ENCODE results near the gene OTULINL.
"Not testable (repeated sequence)": the region's sequence is repeated elsewhere in the genome, so short reads cannot be mapped to it uniquely, and the experiment has no call there.

The OTULINL gene

DNA sequence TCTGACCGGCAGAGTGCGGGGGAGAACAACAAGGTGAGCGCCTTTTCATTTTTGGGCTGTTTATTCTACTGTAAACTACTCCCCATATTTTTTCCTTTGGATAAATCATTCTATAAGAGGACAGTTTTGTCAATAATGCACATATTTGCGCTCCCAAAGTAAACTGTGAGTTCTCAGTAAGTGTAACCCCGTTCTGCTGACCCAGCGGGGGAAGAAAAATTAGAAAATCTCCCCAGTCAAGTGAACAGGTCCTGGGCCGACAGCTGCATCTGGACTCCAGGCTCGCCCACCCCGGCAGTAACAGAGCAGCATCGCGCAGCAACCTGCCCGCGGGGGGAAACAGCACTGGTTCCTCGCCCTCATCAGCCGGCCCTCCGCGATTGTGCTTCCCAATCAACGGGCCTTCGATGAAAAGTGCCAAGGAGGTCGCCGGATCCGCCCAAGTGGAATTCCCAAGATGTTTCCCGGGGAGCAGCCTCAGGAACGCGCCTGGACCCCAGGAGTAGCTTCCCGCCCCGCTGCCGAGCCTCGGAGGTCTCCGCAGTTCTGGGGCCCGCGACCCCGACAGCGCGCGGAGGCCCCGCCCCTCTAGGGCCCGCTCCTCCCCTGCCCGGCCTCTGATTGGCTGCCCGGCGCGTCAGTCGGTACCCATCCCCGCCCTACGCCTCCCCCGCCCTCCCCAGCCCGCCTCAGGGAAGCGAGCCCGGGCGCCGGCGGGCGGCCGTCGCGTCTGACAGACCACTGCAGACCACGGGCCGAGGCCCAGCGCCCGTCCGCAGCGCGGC, at the start of gene OTULINL:
Gene OTULINL, plus strand, starts transcription at position 687 of the 785 bp plus-strand sequence. CDS start 103 bp downstream, outside the sequence.
- DNase-seq, result peak; percentile 84

DNA sequence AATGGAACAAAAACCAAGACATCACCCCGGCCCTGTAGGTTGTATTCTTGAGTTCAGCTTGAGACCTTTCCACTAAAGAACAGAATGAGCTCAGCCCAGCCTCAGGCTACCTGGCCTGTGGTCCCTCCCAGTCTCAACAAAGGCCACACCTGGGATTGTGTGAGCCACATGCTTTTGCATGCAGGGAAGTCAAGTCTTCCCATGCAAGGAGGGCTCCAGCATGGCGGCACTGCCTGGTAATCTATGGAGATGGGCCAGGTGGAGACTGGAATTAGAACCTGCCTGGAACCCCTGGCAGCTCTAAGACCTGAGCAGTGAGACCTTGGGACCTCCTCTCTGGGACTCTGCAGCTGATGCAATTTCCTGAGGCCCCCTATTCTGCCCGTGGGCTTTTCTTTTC, 49.4 kb upstream of the OTULINL start:
- no peak for DNase-seq

DNA sequence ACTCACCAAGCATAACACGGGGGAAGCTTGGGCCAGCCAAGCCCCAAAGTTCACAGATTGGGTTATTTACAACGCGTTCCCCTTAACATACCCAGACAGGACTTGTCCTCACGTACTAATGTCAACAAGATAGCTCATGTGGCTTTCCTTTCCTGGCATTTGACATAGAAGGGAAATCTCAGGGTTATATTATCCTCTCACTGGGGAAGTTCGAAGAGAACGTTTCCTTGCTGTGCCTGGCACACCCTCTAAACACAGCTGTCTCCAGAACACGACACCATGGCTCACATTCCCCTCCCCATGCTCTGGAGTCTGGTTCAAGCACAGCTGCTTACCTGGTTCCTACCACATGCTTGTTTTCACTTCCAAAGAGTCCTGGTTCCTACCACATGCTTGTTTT, 46.8 kb upstream of the OTULINL start:
- DNase-seq, result no peak

GRCh38 chr5:14545308-14545707, 36.3 kb upstream of the OTULINL start:
- DNase-seq, result no peak

GRCh38 chr5:14545862-14546261, 35.7 kb upstream of the OTULINL start:
- DNase-seq, result no peak

DNA sequence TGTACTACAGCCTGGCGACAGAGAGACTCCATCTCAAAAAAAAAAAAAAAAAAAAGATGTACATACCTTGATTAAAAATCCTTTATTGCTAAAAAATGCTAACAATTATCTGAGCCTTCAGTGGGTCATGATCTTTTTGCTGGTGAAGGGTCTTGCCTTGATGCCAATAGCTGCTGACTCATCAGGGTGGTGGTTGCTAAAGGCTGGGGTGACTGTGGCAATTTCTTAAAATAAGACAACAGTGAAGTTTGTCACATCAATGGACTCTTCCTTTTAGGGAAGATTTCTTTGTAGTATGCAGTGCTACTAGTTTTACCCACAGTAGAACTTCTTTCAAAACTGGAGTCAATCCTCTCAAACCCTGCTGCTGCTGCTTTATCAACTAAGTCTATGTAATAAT, 33.9 kb upstream of the OTULINL start:
- no peak for DNase-seq

GRCh38 chr5:14551211-14551610, 30.4 kb upstream of the OTULINL start:
- no peak for DNase-seq

DNA sequence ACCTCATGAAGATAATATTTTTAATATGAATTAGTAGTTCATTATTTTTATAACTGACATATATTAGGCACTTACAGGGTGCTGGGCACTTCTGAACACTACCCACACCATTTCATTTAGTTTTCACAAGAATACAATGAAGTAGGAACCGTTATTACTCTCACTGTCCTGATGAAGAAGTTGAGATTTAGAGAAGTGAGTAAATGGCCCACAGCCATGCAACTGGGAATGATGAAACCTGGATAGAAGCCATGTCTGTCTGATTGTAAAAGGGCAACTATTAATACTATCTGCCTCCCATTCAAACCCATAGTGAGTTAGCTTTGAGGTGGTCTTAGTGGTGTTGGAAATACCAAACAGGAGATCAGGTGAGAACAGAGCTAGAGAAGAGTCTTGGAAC, 29.6 kb upstream of the OTULINL start:
- no peak for DNase-seq

GRCh38 chr5:14554288-14554687, 27.3 kb upstream of the OTULINL start:
- not testable (repeated sequence) for DNase-seq

DNA sequence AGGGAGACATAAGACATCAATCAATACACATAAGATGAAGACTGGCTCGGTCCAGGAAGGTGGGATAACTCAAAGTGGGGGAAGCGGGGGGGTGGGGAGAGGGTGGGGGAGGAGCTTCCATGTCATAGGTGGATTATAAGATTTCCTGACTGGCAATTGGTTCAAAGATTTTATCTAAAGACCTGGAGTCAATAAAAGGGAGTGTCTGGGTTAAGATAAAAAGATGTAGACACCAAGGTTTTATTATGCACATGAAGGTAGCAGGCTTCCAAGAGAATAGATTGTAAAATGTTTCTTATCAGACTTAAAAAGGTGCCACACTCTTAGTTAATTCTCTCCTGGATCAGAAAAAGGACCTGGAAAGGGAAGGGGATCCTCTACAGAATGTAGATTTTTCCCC, 25.6 kb upstream of the OTULINL start:
- DNase-seq, result no peak

DNA sequence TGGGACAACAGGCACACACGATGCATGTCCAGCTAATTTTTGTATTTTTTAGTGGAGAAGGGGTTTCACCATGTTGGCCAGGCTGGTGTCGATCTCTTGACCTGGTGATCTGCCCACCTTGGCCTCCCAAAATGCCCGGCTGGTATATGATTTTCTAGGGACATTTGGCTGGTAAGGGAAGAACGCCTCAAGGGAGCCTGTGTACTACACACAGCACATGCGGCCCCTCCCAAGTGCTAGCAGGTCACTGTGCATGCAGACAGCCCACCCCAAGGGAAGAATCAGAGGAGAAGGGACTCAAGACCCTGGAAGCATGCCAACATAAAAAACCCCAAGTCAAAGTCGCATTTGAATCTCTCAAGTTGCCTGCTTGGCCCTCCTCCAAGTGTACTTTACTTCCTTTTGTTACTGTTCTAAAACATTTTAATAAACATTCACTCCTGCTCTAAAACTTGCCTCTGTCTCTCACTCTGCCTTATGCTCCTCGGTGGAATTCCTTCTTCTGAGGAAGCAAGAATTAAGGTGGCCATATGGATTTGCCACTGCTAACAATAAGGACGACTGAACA, 24.3 kb upstream of the OTULINL start:
- peak; percentile 43 for DNase-seq

GRCh38 chr5:14557791-14558415, 23.7 kb upstream of the OTULINL start:
- DNase-seq, result no peak

GRCh38 chr5:14560091-14560595, 21.4 kb upstream of the OTULINL start:
- DNase-seq, result no peak

- no peak for DNase-seq
Measured at GRCh38 chr5:14561741-14562140, 19.9 kb upstream of the OTULINL start.

GRCh38 chr5:14568333-14568732, 13.3 kb upstream of the OTULINL start:
- no peak for DNase-seq

DNA sequence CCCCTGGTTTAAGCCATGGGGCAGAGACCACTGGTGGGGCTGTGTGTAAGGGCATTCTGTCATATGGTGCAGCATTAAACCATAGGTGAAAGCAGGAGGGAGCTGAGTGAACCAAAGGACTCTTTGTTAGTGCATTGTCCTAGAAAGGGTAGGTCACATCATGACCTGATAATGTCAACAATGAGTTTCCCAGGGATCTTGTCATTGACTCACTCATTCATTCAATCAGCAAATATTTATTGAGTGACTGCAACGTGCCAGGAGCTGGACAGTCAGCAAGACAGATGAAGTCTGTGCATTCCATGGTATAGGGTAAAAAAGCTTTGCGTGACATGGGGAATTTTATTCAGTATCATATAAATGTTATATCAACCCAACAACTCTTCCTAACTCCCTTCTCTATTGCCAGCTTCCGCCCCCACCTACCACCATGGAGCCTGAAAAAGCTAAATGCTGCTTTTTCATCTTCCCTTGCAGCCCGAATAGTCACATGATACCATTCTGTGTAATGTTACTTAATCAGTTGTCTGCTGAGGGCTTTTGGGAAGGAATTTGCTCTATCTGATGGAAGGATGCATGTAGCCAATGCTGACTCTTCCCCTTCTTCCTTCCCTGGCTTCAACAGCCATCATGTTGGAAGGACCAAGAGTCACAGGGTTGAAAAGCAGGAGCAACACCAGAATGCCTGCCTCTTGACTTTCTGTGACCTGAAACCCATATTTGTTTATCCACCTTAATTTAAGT, 11.5 kb upstream of the OTULINL start:
- DNase-seq, result no peak

DNA sequence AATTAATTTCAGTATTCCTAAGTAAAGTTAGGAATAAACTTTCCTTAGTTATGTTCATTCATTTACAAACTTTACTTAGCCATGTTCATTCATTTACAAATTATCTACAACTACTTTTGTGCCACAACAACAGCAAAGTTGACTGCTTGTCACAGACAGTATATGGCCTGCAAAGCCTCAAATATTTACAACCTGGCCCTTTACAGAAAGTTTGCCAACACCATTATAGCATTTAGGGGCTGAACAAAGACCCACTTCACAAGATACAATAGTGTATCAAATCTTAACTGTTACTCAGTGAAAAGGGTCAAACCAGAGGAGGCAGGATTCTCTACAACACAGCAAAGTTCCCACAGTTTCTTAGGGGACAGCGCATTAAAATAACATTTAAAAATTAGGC, 9.7 kb upstream of the OTULINL start:
- no peak for DNase-seq

GRCh38 chr5:14572385-14572784, 9.2 kb upstream of the OTULINL start:
- no peak for DNase-seq

- DNase-seq, result no peak
Measured at GRCh38 chr5:14572836-14573235, 8.8 kb upstream of the OTULINL start.

DNA sequence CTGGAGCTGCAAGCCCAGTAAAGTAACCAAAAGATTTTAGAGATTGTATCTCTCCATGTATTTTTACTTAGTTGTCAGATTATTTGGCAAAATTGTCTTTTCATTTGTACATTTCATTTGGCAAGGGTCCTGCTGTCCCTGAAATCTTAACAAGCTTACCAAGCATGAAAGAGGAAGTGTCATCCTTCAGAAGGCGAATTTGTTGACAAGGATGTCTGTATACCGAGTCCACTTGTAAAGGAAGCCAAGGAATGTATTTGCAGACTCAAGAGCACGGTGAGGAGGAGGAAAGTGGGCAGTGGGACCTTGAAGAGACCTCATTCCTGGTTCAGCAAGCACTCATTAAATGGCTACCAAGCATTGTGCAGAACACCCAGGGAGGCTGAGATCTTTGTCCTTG, 7.5 kb upstream of the OTULINL start:
- peak; percentile 37 for DNase-seq

GRCh38 chr5:14574891-14575508, 6.6 kb upstream of the OTULINL start:
- DNase-seq, result peak; percentile 95

DNA sequence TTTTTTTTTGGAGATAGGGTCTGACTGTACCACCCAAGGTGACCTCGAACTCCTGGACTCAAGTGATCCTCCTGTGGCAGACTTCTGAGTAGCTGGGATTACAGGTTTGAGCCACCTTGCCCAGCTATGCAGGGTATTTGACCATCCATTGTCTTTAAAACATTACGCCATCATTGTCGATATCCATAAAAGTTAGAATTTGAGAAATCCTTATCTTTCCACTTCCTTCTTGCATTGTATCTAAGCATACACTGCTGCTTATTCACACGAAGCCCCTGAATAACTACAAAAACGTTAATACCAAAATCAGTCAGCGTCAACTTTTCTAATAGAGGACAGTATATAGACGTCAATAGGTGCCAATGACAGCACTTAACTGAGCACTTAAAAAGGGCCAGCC, 5.4 kb upstream of the OTULINL start:
- no peak for DNase-seq
